Peyer's patch (tissue), 4 donors: ENCODE measurements around the gene CCDC28B. TPM values are rescaled to one million over a fixed set of nuclear protein-coding genes. Genes with fewer than 3 reads are reported as not detected.

ENCODE experiments used
- DNase-seq, 3 donors: peaks; one replicate each; pipeline ENCODE4 v3.0.0-alpha.2; 2017 to 2019
- H3K27ac ChIP-seq, 4 donors: fragments of 200-600 bp; sonication (generic); one replicate each; pipeline ENCODE4 v1.5.1; 2016 to 2019
- H3K27me3 ChIP-seq, 2 donors: fragments of 200-600 bp; sonication (generic); one replicate each; pipeline ENCODE4 v1.5.1; 2019
- H3K36me3 ChIP-seq, 3 donors: fragments of 200-600 bp; sonication (generic); one replicate each; pipeline ENCODE4 v1.5.1; 2016 to 2019
- H3K4me1 ChIP-seq, 4 donors: fragments of 200-600 bp; sonication (generic); one replicate each; pipeline ENCODE4 v1.5.1; 2016 to 2019
- H3K4me3 ChIP-seq, 4 donors: fragments of 200-600 bp; sonication (generic); 1 replicate in 3 of 4; 2 replicates in 1 of 4; pipeline ENCODE4 v1.5.1; 2016 to 2019; ENCODE audit warnings: mild to moderate bottlenecking in 1 of 4
- H3K9me3 ChIP-seq, 4 donors: fragments of 200-600 bp; sonication (generic); one replicate each; pipeline ENCODE4 v1.5.1; 2016 to 2019; ENCODE audit warnings: mild to moderate bottlenecking in 1 of 4
- POLR2A ChIP-seq, 2 donors: fragments of 450-650 bp; IDR thresholded peaks; one replicate each; pipeline ENCODE4 v1.5.1; 2017; ENCODE audit warnings: antibody characterized with exemption in 2 of 2, mild to moderate bottlenecking in 2 of 2, moderate library complexity in 2 of 2
- total RNA-seq, 4 donors: library from RNA; depleted of rRNA; stranded (reverse); fragments of >200 nt; gene quantifications; one replicate each; pipeline ENCODE4 v1.1.0, GENCODE V29; 2016
- TF ChIP-seq, protein P1 (sequence below), 6 experiments: fragments of 450-650 bp in 4 of 6; fragments of 200-600 bp in 2 of 6; sonication (generic) in 1 of 6; IDR thresholded peaks; one replicate each; pipeline ENCODE4 v1.5.1; 2017 to 2019; ENCODE audit warnings: antibody characterized with exemption in 6 of 6, mild to moderate bottlenecking in 3 of 6, moderate library complexity in 1 of 6

CCDC28B gene
- total RNA-seq, 4 donors from 2014 or later, result 1.1 to 2.4 TPM; not detected in 2

DNA sequence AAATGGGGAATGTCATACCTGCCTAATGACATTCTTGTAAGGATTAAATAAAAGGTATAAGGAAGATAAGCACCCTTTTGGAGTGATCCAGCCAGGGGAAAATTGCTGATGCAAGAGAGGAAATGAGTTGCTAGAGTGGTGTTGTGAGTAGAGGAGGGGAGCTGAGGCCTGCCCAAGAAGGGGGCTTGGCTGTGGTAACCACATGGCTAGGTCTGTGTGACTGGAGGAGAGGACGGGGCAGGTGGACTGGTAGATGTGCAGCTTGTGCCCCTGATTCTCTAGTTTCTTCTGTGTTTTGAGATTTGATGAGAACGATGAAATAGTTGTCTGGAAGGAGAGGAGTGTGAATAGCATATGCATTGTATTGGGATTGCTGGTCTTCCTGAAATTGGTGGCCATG is 14.3 kb upstream of the CCDC28B start:
- Histone ChIP-seq H3K27ac (no peak overlapping the region), H3K36me3 (peaks cover 0 to 74% (median 4%) of the 10 kb centered on the region in 3 donors), H3K27me3 (no peaks in the 10 kb centered on the region), H3K4me3 (no peak overlapping the region), H3K4me1 (peaks cover 4 to 31% (median 6%) of the 10 kb centered on the region in 4 donors), H3K9me3 (no peaks in the 10 kb centered on the region)
- no peak for TF ChIP-seq POLR2A (IDR thresholded peaks at IDR 0.05)
- TF ChIP-seq, protein P1, sequence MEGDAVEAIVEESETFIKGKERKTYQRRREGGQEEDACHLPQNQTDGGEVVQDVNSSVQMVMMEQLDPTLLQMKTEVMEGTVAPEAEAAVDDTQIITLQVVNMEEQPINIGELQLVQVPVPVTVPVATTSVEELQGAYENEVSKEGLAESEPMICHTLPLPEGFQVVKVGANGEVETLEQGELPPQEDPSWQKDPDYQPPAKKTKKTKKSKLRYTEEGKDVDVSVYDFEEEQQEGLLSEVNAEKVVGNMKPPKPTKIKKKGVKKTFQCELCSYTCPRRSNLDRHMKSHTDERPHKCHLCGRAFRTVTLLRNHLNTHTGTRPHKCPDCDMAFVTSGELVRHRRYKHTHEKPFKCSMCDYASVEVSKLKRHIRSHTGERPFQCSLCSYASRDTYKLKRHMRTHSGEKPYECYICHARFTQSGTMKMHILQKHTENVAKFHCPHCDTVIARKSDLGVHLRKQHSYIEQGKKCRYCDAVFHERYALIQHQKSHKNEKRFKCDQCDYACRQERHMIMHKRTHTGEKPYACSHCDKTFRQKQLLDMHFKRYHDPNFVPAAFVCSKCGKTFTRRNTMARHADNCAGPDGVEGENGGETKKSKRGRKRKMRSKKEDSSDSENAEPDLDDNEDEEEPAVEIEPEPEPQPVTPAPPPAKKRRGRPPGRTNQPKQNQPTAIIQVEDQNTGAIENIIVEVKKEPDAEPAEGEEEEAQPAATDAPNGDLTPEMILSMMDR (IDR thresholded peaks at IDR 0.05), result no peak
- DNase-seq, result no peak

DNA sequence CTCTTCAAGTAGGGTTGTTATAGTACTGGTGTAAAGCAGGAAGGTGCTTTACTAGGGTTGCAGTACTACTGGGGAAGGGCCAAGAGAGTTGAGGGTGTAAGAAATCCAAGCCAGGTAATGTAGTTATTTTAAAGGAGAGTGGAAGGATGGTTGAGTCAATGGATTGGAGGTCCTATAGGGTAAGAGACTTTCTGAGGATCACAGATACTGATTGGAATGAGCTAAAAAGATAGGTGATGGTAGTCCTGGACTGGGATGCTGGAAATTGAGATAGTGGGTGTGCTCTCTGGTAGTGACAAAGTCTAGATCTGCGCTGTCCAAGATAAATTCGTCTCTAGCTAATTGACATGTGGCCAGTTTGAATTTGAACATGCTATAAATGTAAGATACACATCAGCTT is 13.9 kb upstream of the CCDC28B start:
- DNase-seq, result no peak
- Histone ChIP-seq H3K27me3 (no peaks in the 10 kb centered on the region), H3K27ac (no peak overlapping the region), H3K4me1 (peaks cover 0 to 27% (median 2%) of the 10 kb centered on the region in 4 donors), H3K9me3 (no peaks in the 10 kb centered on the region), H3K4me3 (no peak overlapping the region), H3K36me3 (peaks cover 0 to 78% (median 4%) of the 10 kb centered on the region in 3 donors)
- TF ChIP-seq, protein P1 (IDR thresholded peaks at IDR 0.05), result no peak

DNA sequence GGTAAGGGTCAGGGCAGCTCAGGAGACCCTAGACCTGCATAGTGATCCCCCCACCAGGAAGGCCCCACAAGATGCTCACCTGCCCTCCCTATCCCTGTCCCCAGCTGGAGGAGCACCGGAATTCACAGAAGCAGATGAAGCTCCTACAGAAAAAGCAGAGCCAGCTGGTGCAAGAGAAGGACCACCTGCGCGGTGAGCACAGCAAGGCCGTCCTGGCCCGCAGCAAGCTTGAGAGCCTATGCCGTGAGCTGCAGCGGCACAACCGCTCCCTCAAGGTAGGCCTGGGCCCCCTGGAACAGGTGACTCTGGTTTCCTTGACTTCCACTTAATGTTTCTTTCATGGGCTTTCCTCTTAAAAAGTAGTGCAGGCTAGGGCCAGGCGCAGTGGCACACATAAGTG is 12.5 kb upstream of the CCDC28B start:
- TF ChIP-seq, protein P1 (IDR thresholded peaks at IDR 0.05), result no peak
- no peak for TF ChIP-seq POLR2A (IDR thresholded peaks at IDR 0.05)
- Histone ChIP-seq H3K4me1 (peaks cover 0 to 14% (median 0%) of the 10 kb centered on the region in 4 donors), H3K4me3 (no peak overlapping the region), H3K27ac (no peak overlapping the region), H3K36me3 (peaks cover 0 to 89% (median 4%) of the 10 kb centered on the region in 3 donors), H3K27me3 (no peaks in the 10 kb centered on the region), H3K9me3 (no peaks in the 10 kb centered on the region)
- no peak for DNase-seq

DNA sequence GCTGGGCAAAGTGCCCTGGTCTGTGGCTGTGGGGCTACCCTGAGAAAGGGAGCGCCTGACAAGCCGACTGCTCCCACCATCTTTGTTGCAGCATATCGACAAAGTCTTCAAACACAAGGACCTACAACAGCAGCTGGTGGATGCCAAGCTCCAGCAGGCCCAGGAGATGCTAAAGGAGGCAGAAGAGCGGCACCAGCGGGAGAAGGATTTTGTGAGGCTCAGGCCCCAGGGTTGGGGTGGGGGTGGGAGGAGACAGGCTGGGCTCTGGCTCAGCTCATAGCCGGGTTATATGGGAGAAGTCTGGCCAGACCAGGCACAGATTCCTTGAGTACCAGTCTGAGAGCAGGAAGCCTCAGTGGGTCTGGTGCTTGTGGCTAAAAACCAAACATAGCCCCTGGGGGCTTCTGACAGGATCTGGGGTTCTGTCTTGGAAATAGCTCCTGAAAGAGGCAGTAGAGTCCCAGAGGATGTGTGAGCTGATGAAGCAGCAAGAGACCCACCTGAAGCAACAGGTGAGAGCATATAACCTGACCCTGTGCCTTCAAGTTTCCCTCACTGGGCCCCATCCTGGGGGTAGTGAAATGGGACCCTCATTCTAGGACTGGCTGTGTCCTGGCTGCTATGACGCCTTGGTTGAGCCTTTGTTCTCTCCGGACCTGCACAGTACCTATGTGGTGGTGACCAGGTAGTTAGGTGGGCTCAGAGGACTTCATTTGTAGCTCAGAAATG is 8.0 kb upstream of the CCDC28B start:
- no peaks in the 10 kb centered on the region for H3K27me3 ChIP-seq
- peak in 1 of 3 donors; percentile 25 for DNase-seq

DNA sequence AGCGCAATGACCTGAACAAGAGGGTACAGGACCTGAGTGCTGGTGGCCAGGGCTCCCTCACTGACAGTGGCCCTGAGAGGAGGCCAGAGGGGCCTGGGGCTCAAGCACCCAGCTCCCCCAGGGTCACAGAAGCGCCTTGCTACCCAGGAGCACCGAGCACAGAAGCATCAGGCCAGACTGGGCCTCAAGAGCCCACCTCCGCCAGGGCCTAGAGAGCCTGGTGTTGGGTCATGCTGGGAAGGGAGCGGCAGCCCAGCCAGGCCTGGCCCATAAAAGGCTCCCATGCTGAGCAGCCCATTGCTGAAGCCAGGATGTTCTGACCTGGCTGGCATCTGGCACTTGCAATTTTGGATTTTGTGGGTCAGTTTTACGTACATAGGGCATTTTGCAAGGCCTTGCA is 5.4 kb upstream of the CCDC28B start:
- no peak overlapping the region for H3K27ac ChIP-seq
- no peaks in the 10 kb centered on the region for H3K27me3 ChIP-seq
- TF ChIP-seq, protein P1 (IDR thresholded peaks at IDR 0.05), result no peak
- no peak for TF ChIP-seq POLR2A (IDR thresholded peaks at IDR 0.05)
- H3K4me1 ChIP-seq, result peaks cover 0 to 10% (median 0%) of the 10 kb centered on the region in 4 donors
- peaks cover 0 to 83% (median under 1%) of the 10 kb centered on the region in 3 donors for H3K36me3 ChIP-seq
- H3K9me3 ChIP-seq, result no peaks in the 10 kb centered on the region
- no peak for DNase-seq
- no peak overlapping the region for H3K4me3 ChIP-seq

More for the DNA sequence above, 8.0 kb upstream of the CCDC28B start:
- Histone ChIP-seq H3K4me3 (no peak overlapping the region), H3K9me3 (no peaks in the 10 kb centered on the region), H3K36me3 (peaks cover 0 to 100% (median 4%) of the 10 kb centered on the region in 3 donors), H3K27ac (no peak overlapping the region), H3K4me1 (no peaks in the 10 kb centered on the region)
- TF ChIP-seq, protein P1 (IDR thresholded peaks at IDR 0.05), result no peak
- no peak for TF ChIP-seq POLR2A (IDR thresholded peaks at IDR 0.05)
